Urothelium cell line (cell line): ENCODE data around the gene DLL4.
A peak's percentile ranks its signal among the peaks of the same experiment; 100 is the strongest.

Experiments used
- DNase-seq: peaks from one replicate; pipeline ENCODE4 v3.0.0; 2011; ENCODE audit warnings: low spot score, mixed read lengths
- FAIRE-seq: peaks from 2 replicates; lab custom pipeline; 2011; peaks lifted over from hg19 to GRCh38; lab: Jason Lieb, UNC

The DLL4 gene

DNA sequence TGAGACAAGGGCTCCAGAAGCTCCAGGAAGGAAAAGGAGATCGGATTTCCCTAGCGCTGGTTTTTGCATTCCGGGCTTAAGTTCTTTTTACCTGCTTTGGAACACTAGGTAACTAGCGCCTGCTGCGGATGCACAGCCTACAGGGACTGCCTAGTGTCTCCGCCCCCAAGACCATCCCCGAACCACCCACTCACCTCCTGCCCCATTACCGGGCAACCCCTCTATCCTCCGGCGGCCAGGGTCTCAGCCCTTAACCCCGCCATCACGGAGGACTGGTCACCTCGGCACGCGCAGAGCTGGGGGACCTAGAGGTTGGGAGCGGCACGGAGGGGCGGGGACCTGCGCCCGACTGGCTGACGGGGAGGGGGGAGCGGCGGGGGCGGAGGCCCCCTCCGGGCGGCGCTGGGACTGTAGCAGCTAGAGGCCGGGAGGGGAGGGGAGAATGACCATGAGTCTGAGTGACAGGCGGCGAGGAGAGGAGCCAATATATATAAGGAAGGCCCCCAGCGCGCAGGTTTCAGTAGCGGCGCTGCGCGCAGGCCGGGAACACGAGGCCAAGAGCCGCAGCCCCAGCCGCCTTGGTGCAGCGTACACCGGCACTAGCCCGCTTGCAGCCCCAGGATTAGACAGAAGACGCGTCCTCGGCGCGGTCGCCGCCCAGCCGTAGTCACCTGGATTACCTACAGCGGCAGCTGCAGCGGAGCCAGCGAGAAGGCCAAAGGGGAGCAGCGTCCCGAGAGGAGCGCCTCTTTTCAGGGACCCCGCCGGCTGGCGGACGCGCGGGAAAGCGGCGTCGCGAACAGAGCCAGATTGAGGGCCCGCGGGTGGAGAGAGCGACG, at the start of gene DLL4:
Gene DLL4 (plus strand): TSS at position 520 of the 839 bp plus-strand sequence. CDS start 329 bp downstream, outside the sequence.
- FAIRE-seq (no peak), DNase-seq (peak; percentile 81)

DNA sequence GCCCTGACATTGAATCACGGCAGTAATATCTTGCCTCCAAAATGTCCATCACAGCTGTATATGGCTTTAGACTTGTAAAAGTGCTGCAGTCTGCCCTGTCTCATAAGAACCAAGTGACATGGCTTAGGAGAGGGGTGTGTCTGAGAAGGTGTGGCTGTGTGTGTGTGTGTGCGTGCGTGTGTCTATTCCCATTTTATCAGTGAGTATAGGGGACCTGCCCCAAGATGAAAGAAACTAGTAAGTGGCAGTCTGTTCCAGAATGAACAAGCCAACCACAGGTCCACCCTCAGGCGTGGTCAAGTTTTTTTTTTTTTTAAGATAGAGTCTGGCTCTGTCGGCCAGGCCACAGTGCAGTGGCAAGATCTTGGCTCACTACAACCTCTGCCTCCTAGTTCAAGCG, 49.5 kb upstream of the DLL4 start:
- FAIRE-seq (no peak), DNase-seq (no peak)

DNA sequence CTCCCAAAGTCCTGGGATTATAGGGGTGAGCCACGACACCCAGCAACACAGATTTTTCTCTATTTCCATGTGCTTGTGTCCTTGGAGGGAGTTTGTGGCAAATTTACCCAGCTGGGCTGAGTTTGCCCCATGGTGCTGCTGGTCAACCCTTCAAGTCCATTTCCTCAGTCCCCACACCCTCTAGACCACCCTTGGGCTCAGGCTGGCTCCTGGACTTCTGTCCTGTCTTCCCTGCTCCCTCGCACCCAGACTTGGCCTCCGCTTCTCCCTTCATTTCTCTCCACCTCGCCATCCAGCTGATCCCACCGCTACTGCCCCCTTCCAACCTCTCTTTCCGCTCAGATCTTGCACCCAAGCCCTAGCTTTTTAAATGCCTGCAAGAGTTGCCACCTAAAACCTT, 47.8 kb upstream of the DLL4 start:
- no peak for FAIRE-seq
- no peak for DNase-seq

- DNase-seq, result no peak
- FAIRE-seq, result no peak
Observed at GRCh38 chr15:40886586-40886985, 42.6 kb upstream of the DLL4 start.

DNA sequence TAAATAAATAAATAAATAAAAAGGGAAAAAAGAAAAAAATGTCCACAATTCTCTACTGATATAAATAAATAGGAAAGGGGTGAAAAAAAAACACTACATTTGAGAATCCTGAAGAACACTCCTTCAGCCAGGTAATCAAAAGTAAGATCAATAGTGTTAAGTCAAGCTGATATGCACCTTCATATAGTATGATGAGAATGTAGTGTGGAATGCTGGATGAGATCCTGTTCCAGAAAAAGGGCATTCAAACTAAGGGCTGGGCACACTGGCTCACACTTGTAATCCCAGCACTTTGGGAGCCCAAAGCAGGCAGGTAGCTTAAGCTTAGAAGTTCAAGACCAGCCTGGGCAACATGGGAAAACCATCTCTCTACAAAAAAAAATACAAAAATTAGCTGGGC, 40.0 kb upstream of the DLL4 start:
- FAIRE-seq (no peak), DNase-seq (no peak)

DNA sequence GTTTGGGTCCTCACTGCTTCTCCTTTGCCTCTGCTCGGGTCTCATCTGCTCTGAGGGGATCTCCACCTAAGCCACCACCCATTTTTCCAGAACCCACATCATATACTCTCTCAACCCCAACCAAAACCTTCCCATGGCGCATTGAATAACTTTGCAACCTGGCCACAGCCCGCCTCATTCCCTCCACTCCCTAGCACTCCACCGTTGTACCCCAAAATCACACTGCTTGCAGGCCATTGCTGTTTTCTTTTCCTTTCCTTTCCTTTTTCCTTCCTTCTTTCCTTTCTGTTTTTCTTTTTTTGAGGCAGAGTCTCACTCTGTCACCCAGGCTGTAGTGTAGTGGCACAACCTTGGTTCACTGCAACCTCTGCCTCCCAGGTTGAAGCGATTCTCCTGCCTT, 38.0 kb upstream of the DLL4 start:
- FAIRE-seq (no peak), DNase-seq (no peak)

- FAIRE-seq, result no peak
- peak; percentile 58 for DNase-seq
Observed at GRCh38 chr15:40891810-40892446, 37.2 kb upstream of the DLL4 start.

DNA sequence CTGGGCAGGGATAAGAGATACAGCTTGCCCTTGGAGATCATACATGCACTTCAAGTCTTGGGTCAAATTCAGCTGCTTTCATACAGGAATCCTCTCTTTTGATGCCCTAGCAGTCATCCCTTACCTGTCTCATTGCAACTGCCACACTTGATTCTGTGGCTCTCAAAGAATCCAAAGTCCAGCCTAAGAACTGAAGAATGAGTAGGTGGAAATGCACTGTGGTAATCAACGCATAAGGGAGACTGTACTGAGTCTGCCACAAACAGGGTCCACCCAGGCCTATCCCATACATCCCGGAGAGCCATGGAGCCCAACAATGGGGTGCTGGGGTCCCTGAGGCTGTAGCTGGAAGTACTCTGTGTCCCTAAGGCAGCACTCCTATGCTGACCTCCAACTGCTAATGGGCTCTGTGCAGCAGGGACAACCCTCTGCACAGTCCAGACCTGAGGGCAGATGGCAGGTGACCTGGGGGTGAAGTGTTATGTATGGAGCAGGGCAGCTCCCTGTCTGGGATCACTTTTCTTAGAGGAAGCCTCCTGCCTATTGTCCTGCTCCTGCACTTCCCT, 36.6 kb upstream of the DLL4 start:
- DNase-seq, result no peak
- FAIRE-seq, result no peak

DNA sequence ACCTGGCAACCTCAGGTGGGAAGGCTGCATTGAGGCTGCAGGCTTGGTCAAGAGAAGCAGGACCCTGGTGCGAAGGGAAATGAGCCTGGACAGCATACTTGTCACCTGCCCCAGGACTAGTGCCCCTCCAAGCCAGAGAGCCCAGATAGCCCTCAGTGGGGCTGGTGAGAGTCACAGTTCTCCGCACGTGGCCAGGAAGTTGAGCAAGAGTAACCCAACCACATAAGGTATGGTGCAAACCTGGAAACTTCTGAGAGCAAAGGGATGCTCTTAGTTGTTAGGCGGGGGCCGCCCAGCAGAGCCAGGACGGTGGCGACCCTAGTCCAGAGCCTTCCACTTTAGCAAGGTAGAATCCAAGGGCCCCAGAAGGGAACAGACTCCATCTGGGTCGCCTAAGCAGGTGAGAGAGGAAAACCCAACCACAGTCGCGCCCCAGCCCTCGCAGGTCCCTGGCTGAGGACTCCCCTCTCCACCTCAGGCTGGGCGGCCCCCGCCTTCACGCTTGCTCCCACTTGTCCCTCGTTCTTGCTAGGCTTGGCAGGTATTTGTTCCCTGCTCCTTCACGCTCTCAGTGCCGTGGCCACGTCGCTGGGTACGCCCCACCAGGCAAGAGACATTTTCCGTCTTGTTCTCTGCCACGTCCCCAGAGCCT, 36.0 kb upstream of the DLL4 start:
- DNase-seq, result no peak
- no peak for FAIRE-seq

DNA sequence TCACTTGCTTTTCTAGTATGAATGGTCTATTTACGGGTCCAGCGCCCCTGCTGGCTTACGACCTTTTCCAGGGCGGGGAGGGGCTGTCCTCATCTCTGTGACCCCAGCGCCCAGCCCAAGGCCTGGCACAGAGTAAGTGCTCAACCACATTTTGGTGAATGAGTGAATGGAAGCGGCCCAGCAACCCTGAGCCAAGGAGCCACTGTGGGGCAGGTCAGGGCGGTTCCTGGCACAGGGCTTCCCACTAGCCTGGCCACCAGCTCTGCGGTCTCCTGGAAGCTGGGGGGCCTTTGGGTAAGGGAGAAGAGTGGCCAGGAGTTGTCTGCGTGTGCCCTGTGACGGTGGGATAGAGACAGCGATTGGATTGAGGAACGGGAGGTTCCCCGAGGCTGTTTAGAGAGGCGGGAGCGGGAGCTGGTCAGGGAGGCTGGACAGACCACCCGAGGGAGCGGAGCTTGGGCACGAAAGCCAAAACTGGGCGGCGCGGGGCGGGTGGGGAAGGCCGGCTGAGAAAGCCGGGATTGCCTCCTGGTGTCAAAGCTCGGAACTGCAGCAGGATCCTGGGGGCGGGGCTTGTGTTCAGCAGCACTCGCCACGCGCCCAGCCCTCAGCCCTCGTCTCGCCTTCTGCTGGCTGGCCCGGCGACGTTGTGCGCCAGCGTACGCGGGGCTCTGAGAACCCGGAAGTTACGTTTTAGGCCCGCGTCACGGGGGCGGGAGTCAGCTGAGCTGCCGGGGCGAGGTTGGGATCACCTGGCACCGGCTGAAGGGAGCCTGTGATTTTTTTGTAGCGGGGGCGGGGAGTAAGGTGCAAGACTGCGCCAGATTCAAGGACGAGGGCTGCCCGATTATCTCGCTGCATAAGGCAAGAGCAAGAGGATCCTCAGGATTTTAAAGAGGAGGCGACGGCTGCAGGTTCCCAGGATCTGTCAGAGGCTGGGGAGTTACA, 35.1 kb upstream of the DLL4 start, which contains the start of gene VPS18:
Gene VPS18 (plus strand): TSS at position 718 of the 948 bp plus-strand sequence. CDS start 319 bp downstream, outside the sequence.
- FAIRE-seq, result peak; percentile 90
- peak; percentile 98 for DNase-seq

- FAIRE-seq (no peak), DNase-seq (peak; percentile 79)
Observed at GRCh38 chr15:40894681-40895448, 34.3 kb upstream of the DLL4 start.

- FAIRE-seq (no peak), DNase-seq (no peak)
Observed at GRCh38 chr15:40899536-40900207, 29.5 kb upstream of the DLL4 start.

- DNase-seq, result no peak
- FAIRE-seq, result no peak
Observed at GRCh38 chr15:40900256-40901052, 28.7 kb upstream of the DLL4 start.

- no peak for FAIRE-seq
Observed at GRCh38 chr15:40901053-40901443, 28.1 kb upstream of the DLL4 start.

GRCh38 chr15:40902605-40903561, 26.3 kb upstream of the DLL4 start:
- no peak for FAIRE-seq
- no peak for DNase-seq

More at GRCh38 chr15:40901053-40901443, 28.1 kb upstream of the DLL4 start:
- no peak for DNase-seq

GRCh38 chr15:40904552-40905201, 24.5 kb upstream of the DLL4 start:
- FAIRE-seq (no peak), DNase-seq (no peak)
